Measurements from ENCODE around the gene TRPC5OS. TPM values are rescaled to one million over a fixed set of nuclear protein-coding genes. Genes with fewer than 3 reads are reported as not detected.
A peak's percentile ranks its signal among the peaks of the same experiment; 100 is the strongest.

TRPC5OS gene
- total and polyA plus RNA-seq, 2 donors: 0.05 to 0.09 TPM

DNA sequence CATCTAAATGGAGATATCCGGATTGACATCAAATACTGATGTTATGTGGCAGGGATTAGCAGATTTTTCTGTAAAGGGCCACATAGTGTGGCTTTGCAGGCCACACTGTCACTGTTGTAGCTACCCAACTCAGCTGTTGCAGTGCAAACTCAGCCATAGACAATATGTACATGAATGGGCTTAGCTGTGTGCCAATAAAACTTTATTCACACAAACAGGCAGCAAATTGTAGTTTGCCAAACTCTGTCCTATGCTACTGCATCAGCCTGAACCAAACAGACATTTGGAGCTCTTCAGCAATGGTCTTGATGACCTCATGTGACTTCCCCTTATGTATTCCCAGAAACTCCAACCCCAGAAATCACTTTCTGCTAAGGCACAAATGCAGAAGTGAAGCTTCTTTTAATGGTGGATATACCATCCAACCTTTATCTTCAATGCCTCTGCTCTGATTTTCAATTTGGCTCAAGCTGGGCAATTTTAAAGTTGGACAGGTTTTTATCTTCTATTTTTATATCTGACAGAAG is 18.4 kb upstream of the TRPC5OS start:
- H3K4me3 ChIP-seq (ENCODE audit: low read length in 2 of 2): no peak overlapping the region
- H3K36me3 ChIP-seq (ENCODE audit: control insufficient read depth in 2 of 2, insufficient read depth in 2 of 2, low read length in 1 of 2): no peaks in the 10 kb centered on the region
- DNase-seq (ENCODE audit: low read depth in 6 of 9, low spot score in 9 of 9): no peak
- WGBS: 67% methylated on average over 1 of the region's 1 CpG
- no peaks in the 10 kb centered on the region for H3K9me3 ChIP-seq (ENCODE audit: control insufficient read depth in 2 of 2, insufficient read depth in 1 of 2, low read length in 1 of 2)
- H3K4me1 ChIP-seq (ENCODE audit: control insufficient read depth in 2 of 2, insufficient read depth in 2 of 2, low read length in 2 of 2): no peaks in the 10 kb centered on the region
- no peaks in the 10 kb centered on the region for H3K27me3 ChIP-seq (ENCODE audit: control insufficient read depth in 2 of 2, insufficient read depth in 1 of 2, low read length in 1 of 2)
- no peak overlapping the region for H3K27ac ChIP-seq (ENCODE audit: low read depth in 1 of 2, low read length in 1 of 2)

DNA sequence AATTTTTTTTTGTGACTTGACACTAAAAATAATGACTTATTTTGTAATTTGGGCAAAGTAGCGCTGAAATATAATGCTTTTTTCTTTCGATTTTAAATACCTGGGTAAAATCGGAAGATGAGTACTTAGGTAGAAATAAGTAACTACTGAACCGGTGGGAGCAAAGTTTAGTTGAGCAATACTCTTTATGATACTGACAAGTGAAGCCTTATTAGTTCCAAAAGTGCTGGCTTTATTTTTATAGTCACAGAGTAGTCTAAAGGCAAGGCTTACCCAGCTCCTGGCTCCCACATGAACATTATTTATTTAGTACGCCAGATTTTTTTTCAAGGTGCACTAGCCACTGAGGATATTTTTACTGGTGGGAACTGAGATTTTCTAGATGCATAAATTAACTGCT is 14.4 kb upstream of the TRPC5OS start:
- Histone ChIP-seq H3K36me3 (ENCODE audit: control insufficient read depth in 2 of 2, insufficient read depth in 2 of 2, low read length in 1 of 2) (no peaks in the 10 kb centered on the region), H3K9me3 (ENCODE audit: control insufficient read depth in 2 of 2, insufficient read depth in 1 of 2, low read length in 1 of 2) (no peaks in the 10 kb centered on the region), H3K4me1 (ENCODE audit: control insufficient read depth in 2 of 2, insufficient read depth in 2 of 2, low read length in 2 of 2) (no peaks in the 10 kb centered on the region), H3K27ac (ENCODE audit: low read depth in 1 of 2, low read length in 1 of 2) (no peak overlapping the region), H3K27me3 (ENCODE audit: control insufficient read depth in 2 of 2, insufficient read depth in 1 of 2, low read length in 1 of 2) (no peaks in the 10 kb centered on the region), H3K4me3 (ENCODE audit: low read length in 2 of 2) (no peak overlapping the region)
- 96% methylated on average over 5 of the region's 5 CpGs for WGBS
- DNase-seq (ENCODE audit: low read depth in 6 of 9, low spot score in 9 of 9): no peak

DNA sequence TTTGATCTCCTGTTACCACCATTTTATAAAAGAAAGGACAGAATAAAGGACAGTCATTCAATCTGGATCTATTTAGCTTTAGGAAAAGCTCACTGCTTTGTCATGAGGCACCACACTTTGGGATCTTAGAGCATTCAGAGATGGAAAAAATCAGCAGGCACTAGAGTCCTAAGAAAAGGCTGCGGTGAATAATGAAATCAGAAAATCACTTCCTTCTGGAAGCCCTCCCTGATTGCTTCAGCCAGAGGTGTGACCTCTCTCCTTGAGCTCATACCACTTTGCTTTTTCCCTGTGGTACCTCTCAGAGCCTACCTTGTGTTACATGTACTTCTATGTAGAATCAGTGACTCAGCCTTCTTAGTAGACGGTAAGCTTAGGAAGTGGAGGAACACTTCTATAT is 8.7 kb upstream of the TRPC5OS start:
- H3K4me1 ChIP-seq (ENCODE audit: control insufficient read depth in 2 of 2, insufficient read depth in 2 of 2, low read length in 2 of 2): no peaks in the 10 kb centered on the region
- H3K36me3 ChIP-seq (ENCODE audit: control insufficient read depth in 2 of 2, insufficient read depth in 2 of 2, low read length in 1 of 2): no peaks in the 10 kb centered on the region
- H3K27ac ChIP-seq (ENCODE audit: low read depth in 1 of 2, low read length in 1 of 2): no peak overlapping the region
- no peaks in the 10 kb centered on the region for H3K27me3 ChIP-seq (ENCODE audit: control insufficient read depth in 2 of 2, insufficient read depth in 1 of 2, low read length in 1 of 2)
- 97% methylated on average over 2 of the region's 2 CpGs for WGBS
- no peaks in the 10 kb centered on the region for H3K9me3 ChIP-seq (ENCODE audit: control insufficient read depth in 2 of 2, insufficient read depth in 1 of 2, low read length in 1 of 2)
- H3K4me3 ChIP-seq (ENCODE audit: low read length in 2 of 2): no peak overlapping the region
- no peak for DNase-seq (ENCODE audit: low read depth in 6 of 9, low spot score in 9 of 9)

DNA sequence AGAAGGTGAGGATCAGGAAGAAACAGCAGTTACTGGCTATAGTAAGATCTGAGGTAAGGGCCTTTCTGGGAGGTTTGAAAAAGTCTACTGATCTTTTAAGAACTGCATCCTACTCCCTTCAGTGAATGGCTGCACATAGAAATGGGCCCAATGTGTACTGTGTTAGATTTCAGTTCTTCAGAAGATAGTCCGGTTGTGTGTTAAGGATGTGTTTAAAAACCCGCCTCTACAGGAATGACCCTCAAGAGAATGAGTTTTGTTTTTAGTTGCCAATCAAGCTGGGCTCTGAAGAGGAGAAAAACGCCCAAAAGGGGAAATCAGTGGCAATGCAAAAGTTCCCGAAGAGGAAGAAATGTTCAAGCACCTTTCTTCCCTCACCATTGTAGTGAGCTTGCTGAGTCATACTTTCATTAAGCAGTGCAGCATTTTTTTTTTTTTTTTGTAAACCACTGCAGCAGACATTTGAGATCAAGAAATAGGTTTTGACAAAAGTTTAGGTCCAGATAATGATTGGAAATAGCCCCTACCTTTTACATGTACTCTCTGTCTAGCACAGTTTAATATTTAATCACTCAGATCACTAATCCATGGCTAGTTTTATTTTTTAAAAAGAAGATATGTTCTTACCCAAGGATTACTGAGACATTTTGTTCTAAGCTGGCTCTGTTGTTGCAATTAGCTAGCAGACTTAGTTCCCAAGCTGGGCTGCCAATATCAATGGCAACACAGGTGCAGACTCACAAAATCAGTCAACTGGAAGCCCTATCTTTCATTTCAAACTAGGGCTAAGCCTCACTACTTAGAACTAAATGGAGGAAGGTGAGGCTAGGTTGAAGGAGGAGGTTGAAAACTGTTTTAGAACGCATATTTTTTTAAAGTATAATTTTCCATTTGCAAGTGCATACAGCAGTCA is 7.0 kb upstream of the TRPC5OS start:
- no peak for DNase-seq (ENCODE audit: low read depth in 6 of 9, low spot score in 9 of 9)
- Histone ChIP-seq H3K9me3 (ENCODE audit: control insufficient read depth in 2 of 2, insufficient read depth in 1 of 2, low read length in 1 of 2) (no peaks in the 10 kb centered on the region), H3K27ac (ENCODE audit: low read depth in 1 of 2, low read length in 1 of 2) (no peak overlapping the region), H3K36me3 (ENCODE audit: control insufficient read depth in 2 of 2, insufficient read depth in 2 of 2, low read length in 1 of 2) (no peaks in the 10 kb centered on the region), H3K27me3 (ENCODE audit: control insufficient read depth in 2 of 2, insufficient read depth in 1 of 2, low read length in 1 of 2) (no peaks in the 10 kb centered on the region), H3K4me3 (ENCODE audit: low read length in 2 of 2) (no peak overlapping the region), H3K4me1 (ENCODE audit: control insufficient read depth in 2 of 2, insufficient read depth in 2 of 2, low read length in 2 of 2) (no peaks in the 10 kb centered on the region)
- 8% methylated on average over 5 of the region's 5 CpGs for WGBS

DNA sequence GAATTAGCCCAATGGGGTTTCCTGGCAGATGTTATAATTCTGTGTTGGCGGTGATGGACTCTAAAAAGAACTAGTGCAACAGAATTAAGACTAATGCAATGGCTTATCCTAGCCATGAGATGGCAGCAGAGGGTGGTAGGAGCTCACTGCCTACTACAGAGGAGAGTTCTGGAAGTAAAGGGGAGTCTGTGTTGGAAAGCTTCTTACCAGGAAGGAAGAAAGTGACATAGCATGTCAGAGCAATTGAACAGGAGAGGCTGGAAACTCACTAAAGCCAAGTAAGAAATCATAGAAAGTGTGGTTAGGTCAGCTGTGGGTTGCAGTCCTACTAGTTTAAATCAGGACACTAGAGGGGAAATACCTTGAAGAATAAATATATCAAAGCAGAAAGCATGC is 6.3 kb upstream of the TRPC5OS start:
- WGBS: 22% methylated on average over 1 of the region's 1 CpG
- DNase-seq (ENCODE audit: low read depth in 6 of 9, low spot score in 9 of 9): peak in 6 of 9 donors; percentile 0 to 40 (median 9)
- H3K4me3 ChIP-seq (ENCODE audit: low read length in 2 of 2): no peak overlapping the region

DNA sequence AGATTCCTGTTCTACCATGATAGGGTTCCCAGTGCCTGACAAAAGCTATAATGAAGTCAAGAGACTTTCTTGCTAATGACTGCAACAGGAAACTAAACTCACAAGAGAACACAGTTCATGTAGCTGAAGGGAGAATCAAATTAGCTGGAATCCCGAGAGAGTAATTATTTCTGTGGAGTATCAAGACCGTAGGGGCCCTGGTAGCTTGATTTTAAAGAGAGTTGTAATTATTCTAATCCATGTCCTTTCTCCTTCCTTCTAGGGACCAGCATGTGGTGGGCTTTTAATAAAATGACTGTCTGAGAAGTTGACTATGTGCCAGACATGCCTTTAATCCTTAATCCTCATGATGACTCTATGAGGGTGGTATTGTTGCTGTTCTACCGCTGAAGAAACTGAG is 1.7 kb upstream of the TRPC5OS start:
- H3K27ac ChIP-seq (ENCODE audit: low read depth in 1 of 2, low read length in 1 of 2): no peak overlapping the region
- no peaks in the 10 kb centered on the region for H3K27me3 ChIP-seq (ENCODE audit: control insufficient read depth in 2 of 2, insufficient read depth in 1 of 2, low read length in 1 of 2)
- WGBS: 93% methylated on average over 3 of the region's 3 CpGs
- H3K9me3 ChIP-seq (ENCODE audit: control insufficient read depth in 2 of 2, insufficient read depth in 1 of 2, low read length in 1 of 2): no peaks in the 10 kb centered on the region
- no peaks in the 10 kb centered on the region for H3K36me3 ChIP-seq (ENCODE audit: control insufficient read depth in 2 of 2, insufficient read depth in 2 of 2, low read length in 1 of 2)
- no peak overlapping the region for H3K4me3 ChIP-seq (ENCODE audit: low read length in 2 of 2)
- no peaks in the 10 kb centered on the region for H3K4me1 ChIP-seq (ENCODE audit: control insufficient read depth in 2 of 2, insufficient read depth in 2 of 2, low read length in 2 of 2)
- DNase-seq (ENCODE audit: low read depth in 6 of 9, low spot score in 9 of 9): no peak

More for the DNA sequence above, 6.3 kb upstream of the TRPC5OS start:
- no peaks in the 10 kb centered on the region for H3K9me3 ChIP-seq (ENCODE audit: control insufficient read depth in 2 of 2, insufficient read depth in 1 of 2, low read length in 1 of 2)
- H3K27ac ChIP-seq (ENCODE audit: low read depth in 1 of 2, low read length in 1 of 2): no peak overlapping the region
- H3K36me3 ChIP-seq (ENCODE audit: control insufficient read depth in 2 of 2, insufficient read depth in 2 of 2, low read length in 1 of 2): no peaks in the 10 kb centered on the region
- no peaks in the 10 kb centered on the region for H3K27me3 ChIP-seq (ENCODE audit: control insufficient read depth in 2 of 2, insufficient read depth in 1 of 2, low read length in 1 of 2)
- H3K4me1 ChIP-seq (ENCODE audit: control insufficient read depth in 2 of 2, insufficient read depth in 2 of 2, low read length in 2 of 2): no peaks in the 10 kb centered on the region

GRCh38 chrX:111876646-111877045 is 665 bp downstream of the TRPC5OS start:
- DNase-seq (ENCODE audit: low read depth in 6 of 9, low spot score in 9 of 9): no peak
- 93% methylated on average over 3 of the region's 3 CpGs for WGBS
- no peaks in the 10 kb centered on the region for H3K27me3 ChIP-seq (ENCODE audit: control insufficient read depth in 2 of 2, insufficient read depth in 1 of 2, low read length in 1 of 2)
- no peaks in the 10 kb centered on the region for H3K4me1 ChIP-seq (ENCODE audit: control insufficient read depth in 2 of 2, insufficient read depth in 2 of 2, low read length in 2 of 2)
- H3K9me3 ChIP-seq (ENCODE audit: control insufficient read depth in 2 of 2, insufficient read depth in 1 of 2, low read length in 1 of 2): no peaks in the 10 kb centered on the region
- no peak overlapping the region for H3K4me3 ChIP-seq (ENCODE audit: low read length in 2 of 2)
- H3K36me3 ChIP-seq (ENCODE audit: control insufficient read depth in 2 of 2, insufficient read depth in 2 of 2, low read length in 1 of 2): no peaks in the 10 kb centered on the region
- no peak overlapping the region for H3K27ac ChIP-seq (ENCODE audit: low read depth in 1 of 2, low read length in 1 of 2)

GRCh38 chrX:111877681-111878080 is 1.7 kb downstream of the TRPC5OS start:
- 89% methylated on average over 3 of the region's 3 CpGs for WGBS
- no peaks in the 10 kb centered on the region for H3K27me3 ChIP-seq (ENCODE audit: control insufficient read depth in 2 of 2, insufficient read depth in 1 of 2, low read length in 1 of 2)
- no peak overlapping the region for H3K4me3 ChIP-seq (ENCODE audit: low read length in 2 of 2)
- no peak for DNase-seq (ENCODE audit: low read depth in 6 of 9, low spot score in 9 of 9)
- no peak overlapping the region for H3K27ac ChIP-seq (ENCODE audit: low read depth in 1 of 2, low read length in 1 of 2)
- H3K9me3 ChIP-seq (ENCODE audit: control insufficient read depth in 2 of 2, insufficient read depth in 1 of 2, low read length in 1 of 2): no peaks in the 10 kb centered on the region
- no peaks in the 10 kb centered on the region for H3K4me1 ChIP-seq (ENCODE audit: control insufficient read depth in 2 of 2, insufficient read depth in 2 of 2, low read length in 2 of 2)
- no peaks in the 10 kb centered on the region for H3K36me3 ChIP-seq (ENCODE audit: control insufficient read depth in 2 of 2, insufficient read depth in 2 of 2, low read length in 1 of 2)

- 97% methylated on average over 1 of the region's 1 CpG for WGBS
- Histone ChIP-seq H3K9me3 (ENCODE audit: control insufficient read depth in 2 of 2, insufficient read depth in 1 of 2, low read length in 1 of 2) (no peaks in the 10 kb centered on the region), H3K4me3 (ENCODE audit: low read length in 2 of 2) (no peak overlapping the region), H3K36me3 (ENCODE audit: control insufficient read depth in 2 of 2, insufficient read depth in 2 of 2, low read length in 1 of 2) (no peaks in the 10 kb centered on the region), H3K27ac (ENCODE audit: low read depth in 1 of 2, low read length in 1 of 2) (no peak overlapping the region), H3K27me3 (ENCODE audit: control insufficient read depth in 2 of 2, insufficient read depth in 1 of 2, low read length in 1 of 2) (no peaks in the 10 kb centered on the region), H3K4me1 (ENCODE audit: control insufficient read depth in 2 of 2, insufficient read depth in 2 of 2, low read length in 2 of 2) (no peaks in the 10 kb centered on the region)
- no peak for DNase-seq (ENCODE audit: low read depth in 6 of 9, low spot score in 9 of 9)
Measured at GRCh38 chrX:111880735-111881134, 4.8 kb downstream of the TRPC5OS start.
